Hepatocyte (in vitro differentiated cells): ENCODE results near the gene MTMR3.

ENCODE experiments used
- EZH2 ChIP-seq: fragments of 200-600 bp; sonication (generic); IDR thresholded peaks from 2 replicates; pipeline ENCODE4 v1.6.1; 2016; ENCODE audit warnings: antibody characterized with exemption, mild to moderate bottlenecking, borderline replicate concordance
- EZH2phosphoT487 ChIP-seq: fragments of 200-600 bp; sonication (generic); IDR thresholded peaks from one replicate; pipeline ENCODE4 v1.6.1; 2018; ENCODE audit warnings: antibody characterized with exemption, mild to moderate bottlenecking, low read depth, moderate library complexity; ENCODE audit not compliant: unreplicated experiment, severe bottlenecking
- TF ChIP-seq, protein P1 (sequence below): fragments of 200-600 bp; sonication (generic); IDR thresholded peaks from 2 replicates; pipeline ENCODE4 v1.5.1; 2016; ENCODE audit warnings: antibody characterized with exemption, mild to moderate bottlenecking; ENCODE audit not compliant: poor library complexity

DNA sequence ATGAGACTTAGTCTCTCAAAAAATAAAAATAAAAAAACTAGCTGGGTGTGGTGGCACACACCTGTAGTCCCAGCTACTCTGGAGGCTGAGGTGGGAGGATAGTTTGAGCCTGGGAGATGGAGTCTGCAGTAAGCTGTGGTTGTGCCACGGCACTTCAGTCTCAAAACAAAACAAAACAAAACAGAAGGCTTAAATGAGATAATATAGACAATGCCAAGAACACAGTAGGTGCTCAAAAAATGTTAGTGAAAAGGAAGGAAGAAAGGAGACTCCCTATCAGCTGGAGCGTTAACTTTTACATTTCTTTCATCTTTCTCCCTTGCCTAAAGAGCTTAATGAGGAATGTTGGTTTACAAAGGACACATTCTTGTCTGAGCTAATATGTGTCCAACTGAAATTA lies 40.8 kb upstream of the MTMR3 start:
- TF ChIP-seq, protein P1, sequence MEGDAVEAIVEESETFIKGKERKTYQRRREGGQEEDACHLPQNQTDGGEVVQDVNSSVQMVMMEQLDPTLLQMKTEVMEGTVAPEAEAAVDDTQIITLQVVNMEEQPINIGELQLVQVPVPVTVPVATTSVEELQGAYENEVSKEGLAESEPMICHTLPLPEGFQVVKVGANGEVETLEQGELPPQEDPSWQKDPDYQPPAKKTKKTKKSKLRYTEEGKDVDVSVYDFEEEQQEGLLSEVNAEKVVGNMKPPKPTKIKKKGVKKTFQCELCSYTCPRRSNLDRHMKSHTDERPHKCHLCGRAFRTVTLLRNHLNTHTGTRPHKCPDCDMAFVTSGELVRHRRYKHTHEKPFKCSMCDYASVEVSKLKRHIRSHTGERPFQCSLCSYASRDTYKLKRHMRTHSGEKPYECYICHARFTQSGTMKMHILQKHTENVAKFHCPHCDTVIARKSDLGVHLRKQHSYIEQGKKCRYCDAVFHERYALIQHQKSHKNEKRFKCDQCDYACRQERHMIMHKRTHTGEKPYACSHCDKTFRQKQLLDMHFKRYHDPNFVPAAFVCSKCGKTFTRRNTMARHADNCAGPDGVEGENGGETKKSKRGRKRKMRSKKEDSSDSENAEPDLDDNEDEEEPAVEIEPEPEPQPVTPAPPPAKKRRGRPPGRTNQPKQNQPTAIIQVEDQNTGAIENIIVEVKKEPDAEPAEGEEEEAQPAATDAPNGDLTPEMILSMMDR = no peak
- no peak for TF ChIP-seq EZH2
- no peak for TF ChIP-seq EZH2phosphoT487
